Stimulated activated CD8-positive, alpha-beta memory T cell treated with anti-CD3 and anti-CD28 coated beads, Interleukin-15, amount 100 ng/mL, for 48 hours (primary cell): ENCODE measurements around the gene SLC25A33.
"Not testable (repeated sequence)": the region's sequence is repeated elsewhere in the genome, so short reads cannot be mapped to it uniquely, and the experiment has no call there.

Source experiments
- DNase-seq, 2 donors: peaks; one replicate each; pipeline ENCODE4 v3.0.0-alpha.2; 2020; ENCODE audit warnings: low read depth in 2 of 2

The SLC25A33 gene

DNA sequence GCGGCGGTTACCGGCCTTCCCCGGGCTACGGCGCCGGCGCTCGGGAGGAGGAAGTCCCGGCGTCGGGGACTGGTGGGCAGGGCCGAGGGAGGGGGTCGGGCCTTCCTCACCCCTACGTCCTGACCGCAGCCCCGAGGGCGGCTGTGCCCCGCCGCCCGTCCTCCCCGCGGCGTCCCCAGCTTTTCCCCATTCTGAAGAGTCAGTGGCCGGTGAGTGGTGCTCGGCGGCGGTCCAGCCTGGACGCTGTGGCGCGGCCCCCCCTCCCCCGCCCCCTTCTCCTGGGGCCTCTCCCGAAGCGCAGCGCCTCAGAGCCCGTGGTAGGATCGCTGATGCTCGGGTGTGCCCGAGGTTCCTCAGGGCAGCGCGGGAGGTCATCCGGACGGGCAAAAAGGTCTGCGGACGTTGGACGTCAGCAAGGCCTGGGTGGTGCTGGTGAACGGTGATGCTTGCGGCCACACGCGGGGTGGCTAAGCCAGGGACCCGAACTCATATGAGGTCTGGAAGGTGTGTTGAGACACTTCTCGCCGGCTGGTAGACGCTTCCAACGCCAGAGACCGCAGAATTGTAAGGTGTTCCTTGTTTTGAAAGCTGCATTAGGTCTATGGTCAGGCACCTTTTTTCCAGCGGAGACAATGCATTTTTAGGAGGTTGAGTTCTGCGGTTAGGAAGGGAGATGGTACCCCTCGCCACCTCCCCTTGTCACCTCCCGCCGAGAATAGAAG, 725 bp downstream of the SLC25A33 start:
- peak; percentile 34 to 39 for DNase-seq

DNA sequence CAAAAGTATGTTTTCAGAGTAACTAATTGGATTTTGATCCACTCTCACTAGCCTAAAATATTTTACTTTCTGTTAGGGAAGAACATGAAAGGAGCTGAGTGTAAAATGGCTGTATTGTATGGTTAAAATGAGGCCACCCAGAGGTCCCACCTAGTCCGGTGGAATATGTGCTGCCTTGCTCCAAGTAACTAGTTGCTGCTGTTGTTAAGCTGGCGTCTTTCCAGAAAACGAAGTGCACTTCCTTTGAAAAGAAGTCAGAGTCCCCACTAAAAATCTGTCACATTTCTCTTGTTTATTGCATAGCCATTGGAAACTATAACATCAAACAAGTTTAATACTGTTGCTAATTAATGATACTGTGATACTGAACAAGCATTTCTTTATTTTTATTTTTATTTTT, 3.2 kb downstream of the SLC25A33 start:
- no peak for DNase-seq

DNA sequence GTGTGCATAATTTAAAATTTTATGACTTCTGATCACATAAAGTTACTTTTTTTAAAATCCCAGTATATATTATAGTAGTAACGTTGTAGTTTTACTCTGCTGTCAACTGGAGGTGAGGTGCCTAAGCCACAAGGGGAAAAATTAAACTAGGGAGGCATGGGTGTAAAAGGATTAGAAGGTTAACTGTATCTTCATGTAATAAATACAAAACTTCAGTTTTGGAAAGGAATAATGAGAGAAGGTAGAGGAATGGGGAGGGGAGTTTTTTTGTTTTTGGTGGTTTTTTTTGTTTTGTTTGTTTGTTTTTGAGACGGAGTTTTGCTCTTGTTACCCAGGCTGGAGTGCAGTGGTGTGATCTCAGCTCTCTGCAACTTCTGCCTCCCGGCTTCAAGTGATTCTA, 5.7 kb downstream of the SLC25A33 start:
- DNase-seq: no peak

- DNase-seq: no peak
Observed at GRCh38 chr1:9549955-9550546, 10.8 kb downstream of the SLC25A33 start.

DNA sequence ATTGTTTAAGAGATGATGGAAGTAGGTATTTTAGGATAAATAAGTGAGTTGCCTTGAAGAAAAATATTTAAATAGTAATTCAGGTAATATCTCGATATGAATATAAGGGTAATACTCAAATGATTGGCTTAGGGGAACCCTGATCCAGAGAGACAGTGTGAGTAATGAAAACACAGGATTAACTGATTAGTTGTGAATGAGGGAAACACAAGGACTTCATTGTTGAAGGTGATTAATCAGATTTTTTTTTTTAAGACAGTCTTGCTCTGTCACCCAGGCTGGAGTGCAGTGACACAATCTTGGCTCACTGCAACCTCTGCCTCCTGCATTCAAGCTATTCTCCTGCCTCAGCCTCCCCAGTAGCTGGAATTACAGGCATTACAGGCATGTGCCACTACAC, 12.7 kb downstream of the SLC25A33 start:
- DNase-seq: no peak

GRCh38 chr1:9553736-9554144, 14.5 kb downstream of the SLC25A33 start:
- no peak for DNase-seq

- DNase-seq: no peak
Observed at GRCh38 chr1:9555942-9556341, 16.7 kb downstream of the SLC25A33 start.

GRCh38 chr1:9557624-9558023, 18.4 kb downstream of the SLC25A33 start:
- DNase-seq: no peak

- no peak for DNase-seq
Observed at GRCh38 chr1:9558271-9558945, 19.1 kb downstream of the SLC25A33 start.

GRCh38 chr1:9558946-9559545, 19.8 kb downstream of the SLC25A33 start:
- DNase-seq: no peak

GRCh38 chr1:9559673-9560072, 20.4 kb downstream of the SLC25A33 start:
- DNase-seq: no peak

- not testable (repeated sequence) for DNase-seq
Observed at GRCh38 chr1:9560090-9560489, 20.8 kb downstream of the SLC25A33 start.

DNA sequence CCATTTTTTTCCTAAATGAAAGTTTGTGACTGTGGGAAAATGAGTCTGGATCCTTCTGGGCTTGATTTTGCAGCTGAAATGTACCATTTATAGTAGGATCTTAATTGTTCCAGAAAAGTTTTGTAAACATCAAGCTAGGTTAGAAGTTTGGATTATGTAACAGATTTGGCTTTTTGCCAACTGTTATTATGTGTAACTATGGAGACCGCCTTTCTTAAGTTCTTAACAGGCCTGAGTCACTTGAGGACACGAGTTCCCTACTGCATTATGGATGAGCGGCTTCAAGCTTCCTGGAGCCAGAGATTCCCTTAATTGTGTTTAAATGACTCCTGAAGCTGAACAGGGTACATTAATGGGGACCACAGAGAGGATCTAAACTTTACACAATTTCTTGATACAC, 22.2 kb downstream of the SLC25A33 start:
- DNase-seq: no peak

- DNase-seq: no peak
Observed at GRCh38 chr1:9569267-9569666, 30.0 kb downstream of the SLC25A33 start.

DNA sequence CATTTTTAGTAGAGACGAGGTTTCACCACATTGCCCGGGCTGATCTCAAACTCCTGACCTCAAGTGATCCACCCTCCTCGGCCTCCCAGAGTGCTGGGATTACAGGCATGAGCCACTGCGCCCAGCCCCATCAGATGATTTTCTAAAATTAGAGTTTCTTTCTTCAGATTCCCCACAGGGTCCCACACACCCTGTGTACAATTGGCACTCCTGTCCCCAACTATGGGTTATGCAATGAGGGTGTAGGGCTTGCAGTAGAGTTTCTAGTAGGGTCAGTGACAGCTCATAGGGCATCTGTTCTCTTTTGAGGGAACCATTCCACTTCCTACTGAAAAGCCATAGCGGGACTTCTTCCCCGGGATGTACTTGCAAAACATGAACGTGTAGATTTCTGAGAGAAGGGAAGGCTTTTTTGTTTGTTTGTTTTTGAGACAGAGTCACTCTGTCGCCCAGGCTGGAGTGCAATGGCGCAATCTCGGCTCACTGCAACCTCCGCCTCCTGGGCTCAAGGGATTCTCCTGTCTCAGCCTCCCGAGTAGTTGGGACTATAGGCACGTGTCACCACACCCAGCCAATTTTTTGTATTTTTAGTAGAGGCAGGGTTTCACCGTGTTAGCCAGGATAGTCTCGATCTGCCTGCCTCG, 31.7 kb downstream of the SLC25A33 start:
- DNase-seq: not testable (repeated sequence)

DNA sequence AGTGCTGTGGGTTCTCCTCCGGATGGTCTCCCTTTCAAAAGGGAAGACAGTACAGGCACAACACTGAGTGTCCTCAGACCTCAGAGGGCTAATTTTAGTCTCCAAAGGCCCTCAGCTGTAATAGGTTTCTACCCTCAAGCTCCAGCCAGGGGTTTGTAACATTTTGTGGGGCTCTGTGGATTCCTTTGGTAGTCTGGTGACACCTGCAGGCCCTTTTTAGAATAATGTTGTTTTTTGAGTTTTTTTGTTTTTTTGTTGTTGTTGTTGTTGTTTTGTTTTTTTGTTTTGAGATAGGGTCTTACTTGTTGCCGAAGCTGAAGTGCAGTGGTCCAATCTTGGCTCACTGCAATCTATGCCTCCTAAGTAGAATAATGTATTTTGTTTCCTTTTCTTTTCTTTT, 34.5 kb downstream of the SLC25A33 start:
- no peak for DNase-seq

- DNase-seq: no peak
Observed at GRCh38 chr1:9575486-9575885, 36.2 kb downstream of the SLC25A33 start.

GRCh38 chr1:9576903-9577302, 37.6 kb downstream of the SLC25A33 start:
- no peak for DNase-seq

- DNase-seq: no peak
Observed at GRCh38 chr1:9577423-9577822, 38.2 kb downstream of the SLC25A33 start.

GRCh38 chr1:9580942-9581341, 41.7 kb downstream of the SLC25A33 start:
- no peak for DNase-seq

GRCh38 chr1:9586147-9586766, 47.0 kb downstream of the SLC25A33 start:
- DNase-seq: no peak
